GM12875 (cell line): ENCODE measurements around the gene SFR1.

Experiments used
- H3K4me3 ChIP-seq: one replicate; pipeline ENCODE4 v1.5.1; 2011; ENCODE audit warnings: low read depth, low read length, control low read depth
- CTCF ChIP-seq: IDR thresholded peaks from 2 replicates; pipeline ENCODE4 v1.5.1; 2011; ENCODE audit warnings: low read depth, mild to moderate bottlenecking, control low read depth, inconsistent platforms, low read length, moderate library complexity, borderline replicate concordance; ENCODE audit not compliant: insufficient read depth

The SFR1 gene

GRCh38 chr10:104138131-104138530 lies 16.2 kb downstream of the SFR1 start:
- no peak for TF ChIP-seq CTCF
- H3K4me3 ChIP-seq = no peak overlapping the region

GRCh38 chr10:104139221-104139620 lies 17.2 kb downstream of the SFR1 start:
- no peak overlapping the region for H3K4me3 ChIP-seq
- TF ChIP-seq CTCF = 0 out of 2 replicates have a peak, but pooled peaks have one; percentile 20

- no peak overlapping the region for H3K4me3 ChIP-seq
- no peak for TF ChIP-seq CTCF
Observed at GRCh38 chr10:104142081-104142480, 20.1 kb downstream of the SFR1 start.

- no peak for TF ChIP-seq CTCF
Observed at GRCh38 chr10:104143829-104144228, 21.9 kb downstream of the SFR1 start.

GRCh38 chr10:104144931-104145330 lies 23.0 kb downstream of the SFR1 start:
- no peak overlapping the region for H3K4me3 ChIP-seq
- no peak for TF ChIP-seq CTCF

More at GRCh38 chr10:104143829-104144228, 21.9 kb downstream of the SFR1 start:
- H3K4me3 ChIP-seq = no peak overlapping the region

GRCh38 chr10:104146882-104147281 lies 24.9 kb downstream of the SFR1 start:
- TF ChIP-seq CTCF = no peak
- no peak overlapping the region for H3K4me3 ChIP-seq

- no peak for TF ChIP-seq CTCF
- H3K4me3 ChIP-seq = no peak overlapping the region
Observed at GRCh38 chr10:104150139-104150538, 28.2 kb downstream of the SFR1 start.
